PC-9 (cell line): ENCODE results near the gene CCDC194. TPM values are rescaled to one million over a fixed set of nuclear protein-coding genes. Genes with fewer than 3 reads are reported as not detected.

Source experiments
- BruUV-seq: library from RNA; stranded (reverse); fragments of 400-500 nt; replicated peaks from 2 replicates; lab custom pipeline; 2021; lab: Mats Ljungman, UMichigan
- CTCF ChIA-PET: fragments of 300-600 bp; sonication (Branson Sonifier 250); formaldehyde crosslinking; loops from one replicate; lab custom pipeline; 2022; ENCODE audit warnings: antibody characterized with exemption; lab: Charles Lee
- POLR2A ChIA-PET: fragments of 300-600 bp; sonication (Branson Sonifier 250); formaldehyde crosslinking; loops from one replicate; lab custom pipeline; 2022; ENCODE audit warnings: antibody characterized with exemption; ENCODE audit not compliant: unreplicated experiment; lab: Charles Lee
- DNase-seq, 2 experiments: peaks; one replicate each; pipeline versions ENCODE4 v3.0.0 to v3.0.0-alpha.2; 2015 to 2022; ENCODE audit warnings: mixed read lengths in 1 of 2
- H2AFZ ChIP-seq: fragments of 200-600 bp; sonication (generic); 2 replicates; pipeline ENCODE4 v1.8.1; 2017; ENCODE audit warnings: antibody characterized with exemption
- H3F3A ChIP-seq: fragments of 200-600 bp; sonication (generic); 2 replicates; pipeline ENCODE4 v1.8.1; 2017; ENCODE audit warnings: antibody characterized with exemption, mild to moderate bottlenecking, low read depth; ENCODE audit not compliant: insufficient read depth
- H3K27ac ChIP-seq: fragments of 200-600 bp; sonication (generic); 2 replicates; pipeline ENCODE4 v1.6.1; 2016; ENCODE audit warnings: mixed run types
- H3K27me3 ChIP-seq: fragments of 200-600 bp; sonication (generic); 2 replicates; pipeline ENCODE4 v1.6.1; 2016; ENCODE audit warnings: low read depth, mixed run types; ENCODE audit not compliant: insufficient read depth
- H3K36me3 ChIP-seq: fragments of 200-600 bp; sonication (generic); 2 replicates; pipeline ENCODE4 v1.6.1; 2016; ENCODE audit warnings: low read depth, mixed run types
- H3K4me1 ChIP-seq: fragments of 200-600 bp; sonication (generic); replicated peaks from 2 replicates; pipeline ENCODE4 v1.6.1; 2016; ENCODE audit warnings: mixed run types; ENCODE audit not compliant: insufficient read depth
- H3K4me2 ChIP-seq: fragments of 200-600 bp; sonication (generic); 2 replicates; pipeline ENCODE4 v1.6.1; 2017; ENCODE audit warnings: mixed run types
- H3K4me3 ChIP-seq: fragments of 200-600 bp; sonication (generic); 2 replicates; pipeline ENCODE4 v1.6.1; 2016; ENCODE audit warnings: mixed run types
- H3K79me2 ChIP-seq: fragments of 200-600 bp; sonication (generic); 2 replicates; pipeline ENCODE4 v1.6.1; 2017; ENCODE audit warnings: low read depth, mixed run types
- H3K9me2 ChIP-seq: fragments of 200-600 bp; sonication (generic); 2 replicates; pipeline ENCODE4 v1.8.1; 2017; ENCODE audit warnings: mild to moderate bottlenecking; ENCODE audit not compliant: insufficient read depth
- H3K9me3 ChIP-seq: fragments of 200-600 bp; sonication (generic); 2 replicates; pipeline ENCODE4 v1.8.1; 2016; ENCODE audit warnings: low read depth; ENCODE audit not compliant: insufficient read depth
- H4K20me1 ChIP-seq: fragments of 200-600 bp; sonication (generic); 2 replicates; pipeline ENCODE4 v1.8.1; 2017; ENCODE audit not compliant: insufficient read depth
- CTCF ChIP-seq: fragments of 200-600 bp; sonication (generic); conservative IDR thresholded peaks from 2 replicates; pipeline ENCODE4 v1.6.1; 2017; ENCODE audit warnings: mixed run types, antibody characterized with exemption, mild to moderate bottlenecking, moderate library complexity
- EZH2 ChIP-seq: fragments of 200-600 bp; sonication (generic); IDR thresholded peaks from 2 replicates; pipeline ENCODE4 v1.8.0; 2017; ENCODE audit warnings: antibody characterized with exemption, low read depth
- intact Hi-C: fragments of 100-400 bp; cut with micrococcal nuclease; formaldehyde crosslinking; loops from one replicate; pipeline ENCODE4 v1.10.0; 2022; ENCODE audit not compliant: unreplicated experiment
- total RNA-seq: library from RNA; stranded (reverse); gene quantifications from 2 replicates; pipeline ENCODE4 v1.2.3, GENCODE V29; 2021

CCDC194 gene
- total RNA-seq, 1 experiment from 2014 or later = not detected

GRCh38 chr19:17419154-17419620 is 25.2 kb upstream of the CCDC194 start:
- BruUV-seq = TSS peak; percentile 96
- Histone ChIP-seq H3K27ac (peak overlapping the region; percentile 56), H3K9me2 (no peaks in the 10 kb centered on the region), H3F3A (peaks cover 20% of the 10 kb centered on the region; the same call in 1 of the 2 replicates), H3K79me2 (0 out of 2 replicates have a peak, but pooled peaks cover 5% of the 10 kb centered on the region), H3K4me2 (peak overlapping the region; percentile 81), H2AFZ (peak overlapping the region; percentile 98), H3K4me3 (peak overlapping the region; percentile 63), H4K20me1 (no peaks in the 10 kb centered on the region), H3K36me3 (0 out of 2 replicates have a peak, but pooled peaks cover 4% of the 10 kb centered on the region), H3K27me3 (no peaks in the 10 kb centered on the region), H3K4me1 (peaks cover 15% of the 10 kb centered on the region), H3K9me3 (no peaks in the 10 kb centered on the region)
- intact Hi-C loops = no loop called here
- ChIA-PET CTCF (interaction anchor here (0.5 to 0.9 kb wide), 5 partner anchors 23 to 110 kb away, joined by 3 to 11 read pairs (median 4); partner anchors contain the start of gene DDA1), POLR2A (interaction anchor here (0.5 to 1.0 kb wide), 6 partner anchors 88 to 440 kb away, joined by 3 to 9 read pairs (median 5); partner anchors contain the start of genes DDA1, PGLS and RPL18A)
- peak in 1 of 2 experiments; percentile 48 for DNase-seq
- TF ChIP-seq CTCF (no peak), EZH2 (no peak)

- H3K27me3 ChIP-seq = no peaks in the 10 kb centered on the region
- intact Hi-C loops = no loop called here
- CTCF ChIA-PET = interaction anchor here (0.6 kb wide), 1 partner anchor 57 kb away, joined by 3 read pairs; no protein-coding TSS in a partner anchor
These were observed 24.7 kb upstream of the CCDC194 start for GRCh38 chr19:17418710-17419109.

GRCh38 chr19:17415121-17415520 is 21.1 kb upstream of the CCDC194 start:
- Histone ChIP-seq H3K27ac (no peak overlapping the region), H3K4me2 (no peak overlapping the region), H3K4me1 (peaks cover 9% of the 10 kb centered on the region), H4K20me1 (no peaks in the 10 kb centered on the region), H3K9me2 (no peaks in the 10 kb centered on the region), H3K9me3 (no peaks in the 10 kb centered on the region), H3F3A (peaks cover 13% of the 10 kb centered on the region; the same call in 1 of the 2 replicates), H3K79me2 (0 out of 2 replicates have a peak, but pooled peaks cover 1% of the 10 kb centered on the region), H2AFZ (no peak overlapping the region), H3K27me3 (no peaks in the 10 kb centered on the region), H3K36me3 (no peaks in the 10 kb centered on the region), H3K4me3 (no peak overlapping the region)
- CTCF ChIA-PET = no interaction called here
- POLR2A ChIA-PET = no interaction called here
- TF ChIP-seq CTCF = no peak
- no peak for TF ChIP-seq EZH2
- no peak for DNase-seq
- intact Hi-C loops = no loop called here
- BruUV-seq = no TSS peak

More at GRCh38 chr19:17418710-17419109, 24.7 kb upstream of the CCDC194 start:
- no peaks in the 10 kb centered on the region for H4K20me1 ChIP-seq
- H3K9me2 ChIP-seq = no peaks in the 10 kb centered on the region
- POLR2A ChIA-PET = no interaction called here
- peak overlapping the region; percentile 63 for H3K4me3 ChIP-seq
- no peak for TF ChIP-seq EZH2
- TF ChIP-seq CTCF = no peak
- H3K4me2 ChIP-seq = peak overlapping the region; percentile 81
- H3K9me3 ChIP-seq = no peaks in the 10 kb centered on the region
- no peak for DNase-seq
- BruUV-seq = no TSS peak
- H2AFZ ChIP-seq = peak overlapping the region; percentile 98
- 0 out of 2 replicates have a peak, but pooled peaks cover 5% of the 10 kb centered on the region for H3K79me2 ChIP-seq
- H3F3A ChIP-seq = peaks cover 20% of the 10 kb centered on the region; the same call in 1 of the 2 replicates
- 0 out of 2 replicates have a peak, but pooled peaks cover 4% of the 10 kb centered on the region for H3K36me3 ChIP-seq
- H3K4me1 ChIP-seq = peaks cover 15% of the 10 kb centered on the region
- peak overlapping the region; percentile 56; the same call in 1 of the 2 replicates for H3K27ac ChIP-seq
